ENCODE measurements around the gene SLC26A1.

DNA sequence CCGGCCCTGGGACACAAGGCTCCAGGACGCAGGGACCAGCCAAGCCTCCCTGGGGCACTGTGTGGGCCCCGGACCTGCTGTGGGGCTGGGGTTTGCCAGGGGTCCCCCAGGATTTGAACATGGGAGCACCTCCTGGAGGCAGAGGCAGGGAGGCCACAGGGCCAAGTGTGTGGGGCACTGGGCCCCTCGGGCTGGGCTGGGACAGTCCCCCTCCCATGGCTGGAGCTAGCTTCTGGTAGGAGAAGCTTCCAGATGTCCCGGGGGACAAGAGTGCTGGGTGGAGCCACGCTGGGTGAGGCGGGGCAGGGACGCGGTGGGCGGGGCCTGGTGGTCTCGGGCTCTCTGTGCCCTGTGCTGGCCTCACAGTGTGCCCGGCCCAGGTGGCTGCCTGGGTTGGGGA lies 36.8 kb upstream of the SLC26A1 start:
- TF ChIP-seq, protein P1, sequence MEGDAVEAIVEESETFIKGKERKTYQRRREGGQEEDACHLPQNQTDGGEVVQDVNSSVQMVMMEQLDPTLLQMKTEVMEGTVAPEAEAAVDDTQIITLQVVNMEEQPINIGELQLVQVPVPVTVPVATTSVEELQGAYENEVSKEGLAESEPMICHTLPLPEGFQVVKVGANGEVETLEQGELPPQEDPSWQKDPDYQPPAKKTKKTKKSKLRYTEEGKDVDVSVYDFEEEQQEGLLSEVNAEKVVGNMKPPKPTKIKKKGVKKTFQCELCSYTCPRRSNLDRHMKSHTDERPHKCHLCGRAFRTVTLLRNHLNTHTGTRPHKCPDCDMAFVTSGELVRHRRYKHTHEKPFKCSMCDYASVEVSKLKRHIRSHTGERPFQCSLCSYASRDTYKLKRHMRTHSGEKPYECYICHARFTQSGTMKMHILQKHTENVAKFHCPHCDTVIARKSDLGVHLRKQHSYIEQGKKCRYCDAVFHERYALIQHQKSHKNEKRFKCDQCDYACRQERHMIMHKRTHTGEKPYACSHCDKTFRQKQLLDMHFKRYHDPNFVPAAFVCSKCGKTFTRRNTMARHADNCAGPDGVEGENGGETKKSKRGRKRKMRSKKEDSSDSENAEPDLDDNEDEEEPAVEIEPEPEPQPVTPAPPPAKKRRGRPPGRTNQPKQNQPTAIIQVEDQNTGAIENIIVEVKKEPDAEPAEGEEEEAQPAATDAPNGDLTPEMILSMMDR (conservative IDR thresholded peaks at IDR 0.05): no peak
- no peak for TF ChIP-seq ZFX (IDR thresholded peaks at IDR 0.05)

Measured in C4-2B (cell line).